ENCODE measurements around the gene SGSM2.

GRCh38 chr17:2363318-2363717 lies 26.0 kb downstream of the SGSM2 start:
- TF ChIP-seq, protein P1, sequence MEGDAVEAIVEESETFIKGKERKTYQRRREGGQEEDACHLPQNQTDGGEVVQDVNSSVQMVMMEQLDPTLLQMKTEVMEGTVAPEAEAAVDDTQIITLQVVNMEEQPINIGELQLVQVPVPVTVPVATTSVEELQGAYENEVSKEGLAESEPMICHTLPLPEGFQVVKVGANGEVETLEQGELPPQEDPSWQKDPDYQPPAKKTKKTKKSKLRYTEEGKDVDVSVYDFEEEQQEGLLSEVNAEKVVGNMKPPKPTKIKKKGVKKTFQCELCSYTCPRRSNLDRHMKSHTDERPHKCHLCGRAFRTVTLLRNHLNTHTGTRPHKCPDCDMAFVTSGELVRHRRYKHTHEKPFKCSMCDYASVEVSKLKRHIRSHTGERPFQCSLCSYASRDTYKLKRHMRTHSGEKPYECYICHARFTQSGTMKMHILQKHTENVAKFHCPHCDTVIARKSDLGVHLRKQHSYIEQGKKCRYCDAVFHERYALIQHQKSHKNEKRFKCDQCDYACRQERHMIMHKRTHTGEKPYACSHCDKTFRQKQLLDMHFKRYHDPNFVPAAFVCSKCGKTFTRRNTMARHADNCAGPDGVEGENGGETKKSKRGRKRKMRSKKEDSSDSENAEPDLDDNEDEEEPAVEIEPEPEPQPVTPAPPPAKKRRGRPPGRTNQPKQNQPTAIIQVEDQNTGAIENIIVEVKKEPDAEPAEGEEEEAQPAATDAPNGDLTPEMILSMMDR (IDR thresholded peaks at IDR 0.05; ENCODE audit: insufficient read depth, low read length, poor library complexity, severe bottlenecking), result no peak
- TF ChIP-seq EZH2phosphoT487 (conservative IDR thresholded peaks at IDR 0.05; ENCODE audit: low read length), result no peak
